Measurements from ENCODE around the gene SOX13.
"Not testable (repeated sequence)": the region's sequence is repeated elsewhere in the genome, so short reads cannot be mapped to it uniquely, and the experiment has no call there.

Gene SOX13

DNA sequence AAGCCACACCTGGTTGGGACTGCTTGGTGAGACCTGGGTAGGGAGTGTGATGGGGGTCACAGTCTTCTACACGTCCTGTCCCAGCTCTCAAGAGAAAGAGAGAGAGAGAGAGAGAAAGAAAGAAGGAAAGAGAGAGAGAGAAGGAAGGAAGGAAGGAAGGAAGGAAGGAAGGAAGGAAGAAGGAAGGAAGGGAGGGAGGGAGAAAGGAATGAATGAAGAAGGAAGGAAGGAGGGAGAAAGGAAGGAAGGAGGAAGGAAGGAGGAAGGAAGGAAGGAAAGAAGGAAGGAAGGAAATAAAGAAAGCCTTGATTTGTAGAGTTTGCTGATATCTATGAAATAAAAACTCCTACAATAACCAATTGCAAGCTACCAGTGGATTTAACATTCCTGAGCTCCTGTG is 28.5 kb upstream of the SOX13 start:
- H3K27me3 Mint-ChIP-seq, result no peaks in the 10 kb centered on the region
- no peaks in the 10 kb centered on the region for H3K4me1 Mint-ChIP-seq (ENCODE audit: low read depth in 2 of 2)
- H3K27ac Mint-ChIP-seq, result no peak overlapping the region
- no peak for ATAC-seq (replicated peaks)
- no peak for DNase-seq
- no peaks in the 10 kb centered on the region for H3K9me3 Mint-ChIP-seq
- peaks cover 3% of the 10 kb centered on the region for H3K36me3 Mint-ChIP-seq (ENCODE audit: insufficient read depth)
- no peak overlapping the region for H3K4me3 Mint-ChIP-seq

DNA sequence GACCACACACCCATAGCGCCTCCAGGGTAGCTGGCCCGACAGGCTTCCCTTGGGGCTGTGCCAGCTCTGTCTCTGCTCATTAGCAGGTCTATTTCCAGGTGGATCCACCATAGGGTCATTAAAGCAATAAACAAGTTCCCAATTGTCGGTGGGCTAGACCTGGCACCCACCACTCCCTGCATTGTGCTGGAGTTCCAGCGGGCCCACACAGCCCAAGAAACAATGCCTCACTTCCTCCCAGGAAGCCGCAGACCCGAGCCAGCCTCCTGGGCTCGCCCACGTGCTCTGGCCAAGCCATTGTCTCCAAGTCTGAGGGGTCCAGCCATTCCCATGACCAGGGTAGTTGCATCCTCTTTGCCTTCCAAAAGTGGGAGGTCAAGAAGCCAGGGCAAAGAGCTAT is 27.5 kb upstream of the SOX13 start:
- Mint-ChIP-seq H3K36me3 (ENCODE audit: insufficient read depth) (peaks cover 3% of the 10 kb centered on the region), H3K4me1 (ENCODE audit: low read depth in 2 of 2) (no peaks in the 10 kb centered on the region), H3K4me3 (no peak overlapping the region), H3K27ac (peak overlapping the region in 1 of 2 donors; percentile 15), H3K27me3 (no peaks in the 10 kb centered on the region), H3K9me3 (no peaks in the 10 kb centered on the region)
- no peak for ATAC-seq (replicated peaks)
- DNase-seq, result no peak

DNA sequence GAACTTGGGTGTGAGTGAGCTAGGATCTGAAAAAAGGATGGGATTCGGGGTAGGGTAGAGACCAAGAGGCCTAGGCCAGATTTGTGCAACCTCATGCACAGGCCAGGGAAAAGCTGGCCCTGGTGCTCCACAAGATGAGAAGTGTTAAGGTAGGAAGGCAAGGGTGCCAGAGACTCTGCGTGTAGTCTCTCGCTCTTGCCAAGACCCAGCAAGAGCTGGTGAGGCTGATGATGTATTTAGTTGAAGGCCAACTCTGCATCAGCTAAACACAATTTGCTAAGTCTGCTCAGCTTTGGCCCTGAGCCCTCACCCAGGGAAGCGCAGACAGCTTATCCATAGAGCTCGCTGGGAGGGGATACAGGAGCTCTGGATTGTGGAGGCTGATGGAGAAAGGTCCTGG is 26.6 kb upstream of the SOX13 start:
- Mint-ChIP-seq H3K4me1 (ENCODE audit: low read depth in 2 of 2) (no peaks in the 10 kb centered on the region), H3K9me3 (no peaks in the 10 kb centered on the region), H3K27ac (no peak overlapping the region), H3K4me3 (no peak overlapping the region), H3K36me3 (ENCODE audit: insufficient read depth) (peaks cover 3% of the 10 kb centered on the region), H3K27me3 (no peaks in the 10 kb centered on the region)
- DNase-seq (no peak), ATAC-seq (replicated peaks) (no peak)

DNA sequence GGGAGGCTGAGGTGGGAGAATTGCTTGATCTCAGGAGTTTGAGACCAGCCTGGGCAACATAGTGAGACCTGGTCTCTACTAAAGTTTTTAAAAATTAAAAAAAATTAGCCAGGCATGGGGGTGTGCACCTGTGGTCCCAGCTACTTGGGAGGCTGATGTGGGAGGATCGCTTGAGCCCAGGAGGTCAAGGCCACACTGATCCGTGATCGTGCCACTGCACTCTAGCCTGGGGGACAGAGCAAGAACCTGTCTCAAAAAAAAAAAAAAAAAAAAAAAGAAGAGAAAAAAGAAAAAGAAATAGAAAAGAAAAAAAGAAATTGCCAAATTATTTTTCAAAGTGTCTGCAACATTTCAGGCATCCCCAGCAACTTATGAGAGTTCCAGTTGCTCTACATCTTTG is 24.1 kb upstream of the SOX13 start:
- DNase-seq; ATAC-seq (replicated peaks); H3K4me3 Mint-ChIP-seq; H3K27ac Mint-ChIP-seq; H3K4me1 Mint-ChIP-seq (ENCODE audit: low read depth in 2 of 2); H3K9me3 Mint-ChIP-seq; H3K36me3 Mint-ChIP-seq (ENCODE audit: insufficient read depth); H3K27me3 Mint-ChIP-seq: not testable (repeated sequence)

DNA sequence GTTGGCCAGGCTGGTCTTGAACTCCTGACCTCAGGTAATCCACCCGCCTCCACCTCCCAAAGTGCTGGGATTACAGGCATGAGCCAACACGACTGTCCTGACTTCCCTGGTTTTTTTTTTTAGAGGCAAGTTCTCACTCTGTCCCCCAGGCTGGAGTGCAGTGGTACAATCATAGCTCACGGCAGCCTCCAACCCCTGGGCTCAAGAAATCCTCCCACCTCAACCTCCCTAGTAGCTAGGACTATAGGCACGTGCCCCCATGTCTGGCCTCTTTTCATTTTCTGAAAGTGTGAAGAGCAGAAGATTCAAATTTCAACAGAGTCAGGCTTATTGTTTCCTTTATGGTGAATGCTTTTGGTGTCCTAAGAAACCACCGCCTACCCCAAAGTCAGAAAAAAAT is 21.7 kb upstream of the SOX13 start:
- Mint-ChIP-seq H3K27me3 (peaks cover 4 to 8% of the 10 kb centered on the region in 2 donors), H3K4me3 (no peak overlapping the region), H3K27ac (no peak overlapping the region), H3K9me3 (no peaks in the 10 kb centered on the region), H3K4me1 (ENCODE audit: low read depth in 2 of 2) (no peaks in the 10 kb centered on the region), H3K36me3 (ENCODE audit: insufficient read depth) (no peaks in the 10 kb centered on the region)
- DNase-seq, result no peak
- no peak for ATAC-seq (replicated peaks)

DNA sequence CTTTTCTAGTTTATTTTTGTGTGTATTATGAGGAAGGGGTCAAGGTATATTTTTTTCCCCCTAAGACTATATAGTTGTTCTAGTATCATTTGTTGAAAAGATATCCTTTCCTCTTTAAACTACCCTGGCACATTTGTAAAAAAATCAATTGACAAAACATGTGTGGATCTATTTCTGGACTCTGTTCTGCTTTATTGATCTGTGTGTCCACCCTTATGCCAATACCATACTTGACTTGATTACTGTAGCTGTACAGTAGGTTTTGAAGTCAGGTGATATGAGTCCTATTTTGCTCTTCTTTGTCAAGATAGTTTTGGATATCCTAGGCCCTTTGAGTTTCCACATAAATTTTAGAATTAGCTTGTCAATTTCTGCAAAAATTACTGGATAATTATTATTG is 21.2 kb upstream of the SOX13 start:
- no peak for ATAC-seq (replicated peaks)
- Mint-ChIP-seq H3K27me3 (peaks cover 7 to 8% of the 10 kb centered on the region in 2 donors), H3K36me3 (ENCODE audit: insufficient read depth) (no peaks in the 10 kb centered on the region), H3K27ac (no peak overlapping the region), H3K4me1 (ENCODE audit: low read depth in 2 of 2) (no peaks in the 10 kb centered on the region), H3K9me3 (no peaks in the 10 kb centered on the region), H3K4me3 (no peak overlapping the region)
- DNase-seq, result no peak

DNA sequence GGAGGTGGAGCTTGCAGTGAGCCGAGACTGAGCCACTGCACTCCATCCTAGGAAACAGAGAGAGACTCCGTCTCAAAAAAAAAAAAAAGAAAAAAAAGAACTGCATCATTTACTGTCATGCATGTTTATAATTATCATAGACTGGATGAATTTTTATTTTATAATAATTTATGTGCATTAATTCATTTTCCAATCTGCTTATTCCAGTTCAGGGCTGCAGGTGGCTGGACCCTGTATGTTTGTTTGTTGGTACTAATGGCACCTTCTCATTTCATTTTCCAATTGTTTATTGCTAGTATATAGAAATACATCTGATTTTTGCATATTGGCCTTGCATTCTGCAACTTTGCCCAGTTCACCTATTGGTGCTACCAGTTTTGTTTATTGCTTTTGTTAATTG is 19.0 kb upstream of the SOX13 start:
- H3K36me3 Mint-ChIP-seq (ENCODE audit: insufficient read depth), result no peaks in the 10 kb centered on the region
- H3K4me1 Mint-ChIP-seq (ENCODE audit: low read depth in 2 of 2), result no peaks in the 10 kb centered on the region
- no peak overlapping the region for H3K27ac Mint-ChIP-seq
- no peak overlapping the region for H3K4me3 Mint-ChIP-seq
- peaks cover 7 to 8% of the 10 kb centered on the region in 2 donors for H3K27me3 Mint-ChIP-seq
- DNase-seq (no peak), ATAC-seq (replicated peaks) (no peak)
- no peaks in the 10 kb centered on the region for H3K9me3 Mint-ChIP-seq

DNA sequence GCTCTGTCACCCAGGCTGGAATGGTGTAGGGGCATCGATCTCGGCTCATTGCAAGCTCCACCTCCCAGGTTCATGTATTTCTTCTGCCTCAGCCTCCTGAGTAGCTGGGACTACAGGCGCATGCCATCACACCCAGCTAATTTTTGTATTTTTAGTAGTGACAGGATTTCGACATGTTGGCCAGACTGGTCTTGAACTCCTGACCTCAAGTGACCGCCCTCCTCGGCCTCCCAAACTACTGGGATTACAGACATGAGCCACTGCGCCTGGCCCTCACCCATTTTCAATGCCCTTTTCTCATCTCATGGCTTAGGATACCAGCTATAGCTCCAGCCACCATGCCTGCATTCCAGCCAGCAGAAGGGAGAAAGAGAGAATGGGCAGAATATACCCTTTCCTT is 12.9 kb upstream of the SOX13 start:
- Mint-ChIP-seq H3K27ac (no peak overlapping the region), H3K27me3 (peaks cover 0 to 7% of the 10 kb centered on the region in 2 donors), H3K9me3 (no peaks in the 10 kb centered on the region), H3K4me1 (ENCODE audit: low read depth in 2 of 2) (peaks cover 0 to 7% of the 10 kb centered on the region in 2 donors), H3K36me3 (ENCODE audit: insufficient read depth) (no peaks in the 10 kb centered on the region), H3K4me3 (no peak overlapping the region)
- DNase-seq, result no peak
- ATAC-seq (replicated peaks), result no peak

DNA sequence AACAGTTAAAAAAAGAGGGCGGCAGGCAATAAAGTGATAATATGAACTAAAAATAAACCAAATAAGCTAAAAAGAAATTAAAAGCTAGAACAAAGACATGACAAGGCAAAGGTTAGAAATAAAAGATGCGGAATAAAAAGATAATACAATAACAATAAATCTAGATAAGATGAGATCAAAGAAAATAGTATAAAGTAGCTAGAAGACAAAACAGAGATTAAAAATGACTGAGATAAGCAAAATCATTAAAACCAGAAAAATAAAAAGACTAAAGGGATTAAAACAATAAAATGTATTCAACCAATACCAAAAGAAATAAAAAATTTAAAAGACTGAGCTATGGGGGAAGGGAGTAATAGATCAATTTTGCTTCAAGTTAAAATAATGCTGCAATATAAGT is 10.8 kb upstream of the SOX13 start:
- Mint-ChIP-seq H3K27me3 (no peaks in the 10 kb centered on the region), H3K36me3 (ENCODE audit: insufficient read depth) (no peaks in the 10 kb centered on the region), H3K4me1 (ENCODE audit: low read depth in 2 of 2) (peaks cover 6 to 10% of the 10 kb centered on the region in 2 donors), H3K4me3 (no peak overlapping the region), H3K27ac (no peak overlapping the region), H3K9me3 (no peaks in the 10 kb centered on the region)
- DNase-seq (no peak), ATAC-seq (replicated peaks) (no peak)

DNA sequence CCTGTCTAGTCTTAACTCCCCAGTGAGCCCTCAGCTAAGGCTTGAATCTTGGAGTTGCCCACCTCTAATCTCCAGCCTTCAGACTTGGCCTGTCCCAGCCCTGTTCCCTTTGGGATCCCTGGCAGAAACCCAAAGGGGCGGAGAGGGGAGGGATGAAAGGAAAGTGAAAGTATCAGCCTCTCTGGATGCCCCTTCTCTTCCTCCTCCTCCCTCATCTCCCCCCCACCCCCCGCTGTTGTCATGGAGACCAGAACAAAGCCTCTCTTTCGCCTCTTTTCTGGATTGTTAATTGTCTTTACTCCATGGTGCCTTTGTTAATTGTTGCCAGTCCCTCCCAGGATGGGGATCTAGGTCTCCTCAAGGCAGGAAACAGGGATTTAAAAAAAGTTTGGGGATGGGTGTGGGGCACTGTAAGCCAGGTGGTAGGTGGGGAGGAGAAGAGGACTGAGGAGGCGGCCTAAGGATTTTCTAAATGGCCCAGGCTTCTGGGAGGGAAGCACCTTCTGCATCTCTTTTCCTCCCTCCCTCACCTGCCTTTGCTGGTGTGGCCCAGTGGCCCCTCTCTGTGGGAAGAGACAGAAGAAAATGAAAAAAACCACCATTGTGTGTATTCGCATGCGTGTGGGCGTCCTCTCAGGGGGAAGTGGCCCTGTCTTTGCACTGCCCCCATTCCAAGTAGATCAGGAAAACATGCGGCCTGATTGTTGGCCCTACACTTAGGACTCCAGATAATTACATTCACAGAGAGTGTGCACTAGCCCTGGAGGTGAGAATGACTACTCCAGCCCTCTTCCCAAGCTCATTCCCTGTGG is 7.5 kb upstream of the SOX13 start:
- no peaks in the 10 kb centered on the region for H3K36me3 Mint-ChIP-seq (ENCODE audit: insufficient read depth)
- DNase-seq (no peak), ATAC-seq (replicated peaks) (no peak)
- no peak overlapping the region for H3K27ac Mint-ChIP-seq
- no peaks in the 10 kb centered on the region for H3K27me3 Mint-ChIP-seq
- H3K4me1 Mint-ChIP-seq (ENCODE audit: low read depth in 2 of 2), result peaks cover 6 to 10% of the 10 kb centered on the region in 2 donors
- H3K4me3 Mint-ChIP-seq, result no peak overlapping the region
- H3K9me3 Mint-ChIP-seq, result no peaks in the 10 kb centered on the region

DNA sequence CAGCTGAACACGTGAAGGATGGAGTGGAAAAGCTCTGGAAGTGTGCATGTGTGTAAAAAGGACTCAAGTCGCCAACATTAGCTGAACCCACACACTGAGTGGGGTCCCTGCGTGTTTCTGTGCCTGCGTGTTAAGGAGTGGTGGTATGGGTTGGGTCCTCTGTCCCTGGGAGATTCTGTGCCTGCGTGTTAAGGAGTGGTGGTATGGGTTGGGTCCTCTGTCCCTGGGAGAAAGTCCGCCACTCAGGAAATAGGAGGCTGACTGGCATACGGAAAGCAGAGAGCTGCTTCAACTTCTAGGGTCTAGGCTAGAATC is 7.0 kb upstream of the SOX13 start:
- Mint-ChIP-seq H3K9me3 (no peaks in the 10 kb centered on the region), H3K4me3 (no peak overlapping the region)

DNA sequence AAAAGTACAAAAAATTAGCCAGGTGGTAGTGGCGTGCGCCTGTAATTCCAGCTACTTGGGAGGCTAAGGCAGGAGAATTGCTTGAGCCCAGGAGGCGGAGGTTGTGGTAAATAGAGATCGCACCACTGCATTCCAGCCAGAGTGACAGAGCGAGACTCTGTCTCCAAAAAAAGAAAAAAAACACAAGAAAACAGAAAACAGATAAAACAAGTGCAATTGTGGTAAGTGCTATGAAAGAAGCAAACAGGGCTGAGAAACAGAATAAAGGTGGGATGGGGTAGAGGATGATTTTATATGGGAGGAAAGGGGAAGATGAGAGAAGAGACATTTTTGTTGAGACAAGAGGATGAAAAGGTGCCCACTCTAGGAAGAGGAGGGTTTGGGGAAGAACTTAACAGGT is 5.0 kb upstream of the SOX13 start:
- Mint-ChIP-seq H3K36me3 (ENCODE audit: insufficient read depth) (no peaks in the 10 kb centered on the region), H3K27me3 (peaks cover 10 to 11% of the 10 kb centered on the region in 2 donors), H3K27ac (no peak overlapping the region), H3K4me3 (no peak overlapping the region), H3K9me3 (no peaks in the 10 kb centered on the region), H3K4me1 (ENCODE audit: low read depth in 2 of 2) (peaks cover 7 to 10% of the 10 kb centered on the region in 2 donors)
- no peak for ATAC-seq (replicated peaks)
- no peak for DNase-seq

More for the DNA sequence above, 7.0 kb upstream of the SOX13 start:
- ATAC-seq (replicated peaks), result no peak
- no peak for DNase-seq
- Mint-ChIP-seq H3K27ac (no peak overlapping the region), H3K27me3 (peaks cover 0 to under 1% of the 10 kb centered on the region in 2 donors), H3K4me1 (ENCODE audit: low read depth in 2 of 2) (peaks cover 6 to 10% of the 10 kb centered on the region in 2 donors), H3K36me3 (ENCODE audit: insufficient read depth) (no peaks in the 10 kb centered on the region)

DNA sequence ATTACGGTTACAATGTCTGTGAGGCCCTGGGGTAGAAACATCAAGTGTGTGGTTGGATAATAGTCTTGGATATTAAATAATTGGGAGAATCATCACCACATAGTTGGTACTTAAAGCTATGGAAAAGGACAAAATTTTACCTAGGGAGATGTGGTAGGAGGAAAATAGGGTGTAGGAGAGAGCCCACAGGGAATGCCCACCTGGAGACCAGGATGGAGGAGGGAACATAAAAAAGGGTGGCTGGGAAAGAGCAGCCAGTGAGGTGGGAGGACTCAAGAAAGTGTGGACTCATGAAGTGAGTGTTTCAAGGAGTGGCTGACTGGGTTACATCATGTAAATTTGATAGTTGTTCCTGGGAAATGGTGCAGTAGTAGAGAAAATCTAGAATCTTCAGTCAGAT is 3.0 kb upstream of the SOX13 start:
- Mint-ChIP-seq H3K4me3 (no peak overlapping the region), H3K27me3 (peaks cover 11 to 12% of the 10 kb centered on the region in 2 donors), H3K27ac (no peak overlapping the region), H3K4me1 (ENCODE audit: low read depth in 2 of 2) (peaks cover 8 to 12% of the 10 kb centered on the region in 2 donors), H3K9me3 (no peaks in the 10 kb centered on the region), H3K36me3 (ENCODE audit: insufficient read depth) (no peaks in the 10 kb centered on the region)
- DNase-seq (no peak), ATAC-seq (replicated peaks) (no peak)

DNA sequence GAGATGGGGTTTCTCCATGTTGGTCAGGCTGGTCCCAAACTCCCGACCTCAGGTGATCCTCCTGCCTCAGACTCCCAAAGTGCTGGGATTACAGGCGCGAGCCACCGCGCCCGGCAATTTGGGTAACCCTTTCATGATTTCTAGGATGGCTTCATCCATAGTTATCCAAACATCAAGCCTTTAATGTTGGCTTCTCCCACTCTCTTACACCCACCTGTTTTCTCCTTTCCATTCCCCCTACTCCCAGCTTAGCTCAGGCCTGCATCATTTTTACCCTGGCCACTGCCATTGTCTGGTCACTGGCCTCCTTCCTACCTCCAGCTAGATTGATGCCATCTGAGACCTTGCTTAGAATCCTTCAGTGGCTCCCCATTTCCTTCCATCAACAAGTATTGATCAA is 2.0 kb upstream of the SOX13 start:
- no peaks in the 10 kb centered on the region for H3K9me3 Mint-ChIP-seq
- H3K4me1 Mint-ChIP-seq (ENCODE audit: low read depth in 2 of 2), result peaks cover 10 to 15% of the 10 kb centered on the region in 2 donors
- no peak overlapping the region for H3K4me3 Mint-ChIP-seq
- H3K27ac Mint-ChIP-seq, result no peak overlapping the region
- H3K27me3 Mint-ChIP-seq, result peaks cover 14 to 22% of the 10 kb centered on the region in 2 donors
- H3K36me3 Mint-ChIP-seq (ENCODE audit: insufficient read depth), result no peaks in the 10 kb centered on the region
- no peak for ATAC-seq (replicated peaks)
- DNase-seq, result no peak

All from effector memory CD8-positive, alpha-beta T cell (primary cell).